Psoas muscle (tissue), 8 donors: ENCODE data around the gene CSTF3. TPM values are rescaled to one million over a fixed set of nuclear protein-coding genes. Genes with fewer than 3 reads are reported as not detected.

Experiments used
- ATAC-seq, 4 donors: fragments of 200-7000 bp; cut with Tn5 transposase; one replicate each; pipeline ENCODE4 v1.9.1; 2020; ENCODE audit warnings: moderate library complexity in 3 of 4, mild to moderate bottlenecking in 2 of 4
- DNase-seq, 2 donors: peaks; one replicate each; pipeline ENCODE4 v3.0.0-alpha.2; 2020
- H3K27ac ChIP-seq: fragments of 200-600 bp; one replicate; pipeline ENCODE4 v1.8.0; 2022
- H3K27me3 ChIP-seq, 3 donors: fragments of 200-600 bp in 1 of 3; one replicate each; pipeline versions ENCODE4 v1.6.1 to v1.8.0; 2013 to 2022; ENCODE audit warnings: low read length in 2 of 3, mild to moderate bottlenecking in 2 of 3, moderate library complexity in 1 of 3; ENCODE audit not compliant: insufficient read depth in 3 of 3
- H3K36me3 ChIP-seq, 2 donors: fragments of 200-600 bp in 1 of 2; one replicate each; pipeline versions ENCODE4 v1.6.1 to v1.8.0; 2013 to 2022; ENCODE audit warnings: low read depth in 1 of 2, mild to moderate bottlenecking in 1 of 2, moderate library complexity in 1 of 2; ENCODE audit not compliant: insufficient read depth in 1 of 2
- H3K4me1 ChIP-seq: fragments of 200-600 bp; one replicate; pipeline ENCODE4 v1.8.0; 2022
- H3K4me3 ChIP-seq: fragments of 200-600 bp; one replicate; pipeline ENCODE4 v1.8.0; 2022; ENCODE audit warnings: mild to moderate bottlenecking
- H3K9me3 ChIP-seq: fragments of 200-600 bp; one replicate; pipeline ENCODE4 v1.8.0; 2022
- CTCF ChIP-seq: fragments of 200-600 bp; IDR thresholded peaks from one replicate; pipeline ENCODE4 v1.8.0; 2022; ENCODE audit warnings: antibody characterized with exemption
- WGBS, 3 donors: extraction: QIAGEN DNeasy Blood & Tissue Kit; methylation state at CpG; one replicate each; pipeline versions ENCODE4 v1.1.6 to v1.1.7; 2013; 5-methylcytosine and 5-hydroxymethylcytosine counted together
- intact Hi-C, 2 donors: fragments of 100-400 bp; cut with DNase I; formaldehyde crosslinking; loops; one replicate each; pipeline versions ENCODE4 v1.11.0 to v1.14.2; 2022
- polyA plus RNA-seq, 3 donors: library from polyadenylated mRNA; stranded (reverse); fragments of 200-250 nt; gene quantifications; one replicate each; pipeline ENCODE4 v1.2.3, GENCODE V29; 2013
- total RNA-seq, 4 donors: library from RNA; stranded (reverse); fragmentation: NEBNext Ultra II Directional in 2 of 4; extraction: Animal tissue kit (Norgen Biotek cat#: 25700) in 2 of 4; gene quantifications; one replicate each; pipeline versions ENCODE4 v1.2.1 to v1.2.4, GENCODE V29; 2021 to 2023
- donor health status: healthy with polysubstance abuse.
- donor health status: DM: no; HTN: no; CAD: no; lungs with moderate emphysema.
- donor health status: Bipolar disorder and iron deficiency.
- donor health status: healthy.
- donor health status: DM: yes; HTN: yes; CAD: no.
- donor health status: DM: no; HTN: no; CAD: no.
- donor health status: DM: no; HTN: no; CAD: no.
- donor health status: DM: yes; HTN: yes; CAD: no.

Gene CSTF3
- total and polyA plus RNA-seq, 7 donors, result 10.7 to 32.3 (median 14.4) TPM

- H3K4me3 ChIP-seq, result no peak overlapping the region
- intact Hi-C loops, result no loop called here
- H3K27ac ChIP-seq, result no peak overlapping the region
- no peak for ATAC-seq
- no peak for DNase-seq
- no peaks in the 10 kb centered on the region for H3K27me3 ChIP-seq
- H3K36me3 ChIP-seq, result peaks cover 5 to 44% of the 10 kb centered on the region in 2 donors
- H3K9me3 ChIP-seq, result no peaks in the 10 kb centered on the region
- WGBS, 3 donors, result 68 to 78% (median 74%) methylated on average over 4 of the region's 4 CpGs
- no peaks in the 10 kb centered on the region for H3K4me1 ChIP-seq
- TF ChIP-seq CTCF, result no peak
Measured at GRCh38 chr11:33135768-33136443, 25.4 kb downstream of the CSTF3 start.

- no peak for ATAC-seq
- Histone ChIP-seq H3K9me3 (no peaks in the 10 kb centered on the region), H3K4me3 (no peak overlapping the region), H3K4me1 (no peaks in the 10 kb centered on the region), H3K27ac (no peak overlapping the region), H3K27me3 (no peaks in the 10 kb centered on the region), H3K36me3 (peaks cover 2 to 37% of the 10 kb centered on the region in 2 donors)
- intact Hi-C loops, result no loop called here
- 57 to 64% (median 58%) methylated on average over 1 of the region's 1 CpG for WGBS, 3 donors
- no peak for DNase-seq
- no peak for TF ChIP-seq CTCF
Measured at GRCh38 chr11:33135216-33135615, 26.1 kb downstream of the CSTF3 start.

- H3K9me3 ChIP-seq, result no peaks in the 10 kb centered on the region
- no peak for TF ChIP-seq CTCF
- no peak overlapping the region for H3K4me3 ChIP-seq
- H3K4me1 ChIP-seq, result no peaks in the 10 kb centered on the region
- 84 to 86% (median 85%) methylated on average over 3 of the region's 3 CpGs for WGBS, 3 donors
- DNase-seq (no peak), ATAC-seq (no peak)
- no peaks in the 10 kb centered on the region for H3K27me3 ChIP-seq
- intact Hi-C loops, result no loop called here
- H3K27ac ChIP-seq, result no peak overlapping the region
- peaks cover 0 to 28% of the 10 kb centered on the region in 2 donors for H3K36me3 ChIP-seq
Measured at GRCh38 chr11:33134276-33134675, 27.0 kb downstream of the CSTF3 start.

- peaks cover 0 to 23% of the 10 kb centered on the region in 2 donors for H3K36me3 ChIP-seq
- H3K27ac ChIP-seq, result no peak overlapping the region
- 87 to 93% (median 90%) methylated on average over 3 of the region's 3 CpGs for WGBS, 3 donors
- no peak for ATAC-seq
- no peaks in the 10 kb centered on the region for H3K27me3 ChIP-seq
- no peak overlapping the region for H3K4me3 ChIP-seq
- TF ChIP-seq CTCF, result no peak
- H3K9me3 ChIP-seq, result no peaks in the 10 kb centered on the region
- DNase-seq, result no peak
- no peaks in the 10 kb centered on the region for H3K4me1 ChIP-seq
- intact Hi-C loops, result no loop called here
Measured at GRCh38 chr11:33133761-33134160, 27.5 kb downstream of the CSTF3 start.

GRCh38 chr11:33132510-33132909 lies 28.8 kb downstream of the CSTF3 start:
- H3K36me3 ChIP-seq, result peaks cover 0 to 12% of the 10 kb centered on the region in 2 donors
- no peak for ATAC-seq
- no peak overlapping the region for H3K4me3 ChIP-seq
- H3K4me1 ChIP-seq, result no peaks in the 10 kb centered on the region
- no peaks in the 10 kb centered on the region for H3K9me3 ChIP-seq
- no peak for TF ChIP-seq CTCF
- WGBS, 3 donors, result 65 to 75% (median 66%) methylated on average over 4 of the region's 4 CpGs
- no peak for DNase-seq
- H3K27me3 ChIP-seq, result no peaks in the 10 kb centered on the region
- intact Hi-C loops, result no loop called here
- no peak overlapping the region for H3K27ac ChIP-seq
